ENCODE results near the gene FBXO10.
A peak's percentile ranks its signal among the peaks of the same experiment; 100 is the strongest.
"Not testable (repeated sequence)": the region's sequence is repeated elsewhere in the genome, so short reads cannot be mapped to it uniquely, and the experiment has no call there.

FBXO10 gene

GRCh38 chr9:37477443-37477842, 98.7 kb downstream of the FBXO10 start:
- DNase-seq (ENCODE audit: low spot score) = not testable (repeated sequence)

GRCh38 chr9:37476930-37477329, 99.2 kb downstream of the FBXO10 start:
- DNase-seq (ENCODE audit: low spot score) = no peak

DNA sequence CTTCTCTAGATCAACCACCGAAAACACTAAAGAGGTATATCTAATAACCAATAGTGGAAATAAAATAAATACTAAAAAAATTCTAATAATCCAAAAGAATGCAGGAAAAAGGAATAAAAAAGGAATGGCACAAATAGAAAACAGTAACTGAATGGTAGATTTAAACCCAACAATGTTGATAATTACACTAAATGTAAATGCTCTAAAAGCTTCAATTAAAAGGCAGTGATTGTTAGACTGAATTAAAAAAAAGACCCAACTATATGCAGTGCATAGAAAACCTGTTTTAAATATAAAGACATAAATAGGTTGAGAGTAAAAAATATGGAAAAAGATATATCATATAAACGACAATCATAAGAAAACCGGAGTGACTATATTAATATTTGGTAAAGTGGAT, 101.7 kb downstream of the FBXO10 start:
- DNase-seq (ENCODE audit: low spot score) = no peak

- not testable (repeated sequence) for DNase-seq (ENCODE audit: low spot score)
Measured at GRCh38 chr9:37473982-37474381, 102.2 kb downstream of the FBXO10 start.

- DNase-seq (ENCODE audit: low spot score) = peak; percentile 86
Measured at GRCh38 chr9:37471942-37472684, 104.1 kb downstream of the FBXO10 start.

- DNase-seq (ENCODE audit: low spot score) = no peak
Measured at GRCh38 chr9:37468620-37469019, 107.6 kb downstream of the FBXO10 start.

- DNase-seq (ENCODE audit: low spot score) = not testable (repeated sequence)
Measured at GRCh38 chr9:37467530-37467929, 108.7 kb downstream of the FBXO10 start.

DNA sequence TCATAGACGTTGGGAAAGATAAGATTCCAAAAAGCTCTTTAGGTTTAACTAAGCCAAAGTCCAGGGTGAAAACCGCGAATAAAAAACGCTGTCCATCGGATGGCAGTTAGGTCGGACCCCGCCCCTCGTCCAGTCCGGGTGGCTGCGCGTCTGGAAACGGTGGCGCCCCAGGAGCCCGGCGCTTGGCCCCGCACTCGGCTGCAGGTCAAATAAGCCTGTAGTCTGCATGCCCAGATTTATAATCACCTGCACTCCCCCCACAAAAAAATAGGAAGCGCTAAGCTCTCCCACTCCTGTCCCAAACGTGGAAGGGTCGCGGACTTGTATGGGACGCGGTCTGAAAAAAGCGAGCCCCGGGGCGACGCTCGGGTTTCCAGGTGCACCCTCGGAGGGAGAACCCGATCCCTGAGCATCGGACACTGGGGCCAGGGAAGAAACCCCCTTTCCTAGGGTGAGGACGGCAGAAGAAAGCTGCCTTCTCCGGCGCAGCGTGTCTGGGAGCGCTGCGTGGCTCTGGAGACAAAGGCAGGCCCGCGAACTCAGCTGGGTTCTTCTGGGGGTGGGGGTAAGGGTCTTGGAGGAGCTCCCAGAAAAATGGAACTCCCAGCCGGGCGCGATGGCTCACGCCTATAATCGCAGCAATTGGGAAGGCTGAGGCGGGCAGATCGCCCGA, 110.0 kb downstream of the FBXO10 start:
- DNase-seq (ENCODE audit: low spot score) = peak; percentile 68

DNA sequence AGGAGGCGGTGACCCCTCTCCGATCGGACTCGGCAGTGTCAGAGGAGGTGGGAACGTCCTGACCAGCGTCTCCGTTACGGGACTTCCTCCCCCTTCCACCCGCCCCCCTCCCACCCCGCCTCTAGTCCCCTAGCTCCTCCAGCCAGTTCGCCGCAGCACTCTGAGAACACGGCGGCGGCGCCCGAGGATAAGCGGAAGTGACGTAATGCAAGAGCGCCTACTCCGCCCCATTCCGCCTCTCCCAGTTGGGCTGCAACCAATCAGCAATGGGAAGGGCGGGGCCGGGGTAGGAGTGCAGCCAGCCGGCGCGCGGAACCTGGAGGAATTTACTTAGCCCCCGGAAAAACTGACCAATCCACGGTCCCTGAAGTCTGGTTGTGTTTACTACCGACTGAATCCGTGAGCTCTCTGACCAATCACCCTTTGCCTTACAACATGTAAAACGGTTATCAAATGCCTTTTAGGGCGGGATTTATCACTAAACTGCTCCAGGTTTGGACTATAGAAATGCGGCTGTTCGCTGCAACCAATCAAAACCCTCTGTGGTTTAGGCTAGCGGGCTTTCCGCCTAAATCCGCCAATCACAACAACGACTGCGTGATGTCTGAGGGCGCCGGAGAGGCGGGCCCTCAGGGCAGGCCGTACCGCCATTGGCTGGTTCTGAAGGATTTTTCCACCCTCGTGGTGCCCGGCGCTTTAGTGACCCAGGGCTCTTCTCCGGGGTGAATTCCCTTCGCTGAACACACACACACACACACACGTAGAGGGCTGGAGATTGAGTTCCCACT, 110.7 kb downstream of the FBXO10 start, which contains the start of gene ZBTB5:
Gene ZBTB5 (minus strand): TSS at position 202 of the 788 bp plus-strand sequence. CDS start 22,899 bp downstream, outside the sequence.
- peak; percentile 99 for DNase-seq (ENCODE audit: low spot score)

- DNase-seq (ENCODE audit: low spot score) = peak; percentile 54
Measured at GRCh38 chr9:37464426-37465248, 111.5 kb downstream of the FBXO10 start.

- no peak for DNase-seq (ENCODE audit: low spot score)
Measured at GRCh38 chr9:37464006-37464405, 112.2 kb downstream of the FBXO10 start.
